ENCODE data around the gene PPP2R1A. TPM values are rescaled to one million over a fixed set of nuclear protein-coding genes. Genes with fewer than 3 reads are reported as not detected.

The PPP2R1A gene
- total RNA-seq: 100 to 1,000 TPM in 5 of 6 donors, 10 to 100 TPM in 1; 90.1 to 214 (median 177) TPM

- WGBS, 2 donors: 0 to 2% methylated on average over 9 to 28 of the region's 70 CpGs
- H3K27ac ChIP-seq: peak within 1 kb of the TSS; percentile 97 to 100 (median 98)
- no peaks in the 10 kb centered on the region for H3K27me3 ChIP-seq
- peaks cover 34 to 46% (median 38%) of the 10 kb centered on the region in 4 donors for H3K4me1 ChIP-seq
- peak; percentile 98 to 100 for DNase-seq
- H3K9me3 ChIP-seq: no peaks in the 10 kb centered on the region
- TF ChIP-seq EP300 (IDR thresholded peaks at IDR 0.05): no peak
- TF ChIP-seq POLR2AphosphoS5 (IDR thresholded peaks at IDR 0.05): peak; percentile 78 to 94
- peak; percentile 40 to 94 (median 73) for TF ChIP-seq POLR2A (IDR thresholded peaks at IDR 0.05)
- TF ChIP-seq CTCF (IDR thresholded peaks at IDR 0.05): peak in 1 of 6 experiments; percentile 46
- ATAC-seq (ENCODE audit: low FRiP score in 2 of 2): peak; percentile 96 to 98
- peaks cover 0 to 16% (median 0%) of the 10 kb centered on the region in 4 donors for H3K36me3 ChIP-seq
- H3K4me3 ChIP-seq: peak within 1 kb of the TSS; percentile 59 to 86 (median 72)
Observed at GRCh38 chr19:52189735-52190486, at the start of gene PPP2R1A. Gene PPP2R1A, plus strand, starts transcription at chr19:52190052. Its CDS starts 45 bp downstream, at chr19:52190097.

GRCh38 chr19:52141203-52141602, 48.6 kb upstream of the PPP2R1A start:
- ATAC-seq (ENCODE audit: low FRiP score in 2 of 2): no peak
- H3K27ac ChIP-seq: no peak overlapping the region

GRCh38 chr19:52142001-52142595, 47.8 kb upstream of the PPP2R1A start:
- no peaks in the 10 kb centered on the region for H3K36me3 ChIP-seq
- no peak overlapping the region for H3K27ac ChIP-seq
- peaks cover 0 to 13% (median 4%) of the 10 kb centered on the region in 4 donors for H3K9me3 ChIP-seq
- 89 to 90% methylated on average over 3 of the region's 3 CpGs for WGBS, 2 donors
- H3K4me1 ChIP-seq: peaks cover 13 to 20% (median 16%) of the 10 kb centered on the region in 4 donors
- TF ChIP-seq CTCF (IDR thresholded peaks at IDR 0.05): no peak
- TF ChIP-seq EP300 (IDR thresholded peaks at IDR 0.05): no peak
- TF ChIP-seq POLR2AphosphoS5 (IDR thresholded peaks at IDR 0.05): no peak
- TF ChIP-seq POLR2A (IDR thresholded peaks at IDR 0.05): no peak
- ATAC-seq (ENCODE audit: low FRiP score in 2 of 2) (no peak), DNase-seq (no peak)
- H3K4me3 ChIP-seq: no peak overlapping the region
- no peaks in the 10 kb centered on the region for H3K27me3 ChIP-seq

More at GRCh38 chr19:52141203-52141602, 48.6 kb upstream of the PPP2R1A start:
- H3K4me3 ChIP-seq: no peak overlapping the region
- H3K4me1 ChIP-seq: peaks cover 13 to 20% (median 16%) of the 10 kb centered on the region in 4 donors
- TF ChIP-seq POLR2AphosphoS5 (IDR thresholded peaks at IDR 0.05): no peak
- TF ChIP-seq POLR2A (IDR thresholded peaks at IDR 0.05): no peak
- TF ChIP-seq CTCF (IDR thresholded peaks at IDR 0.05): no peak
- no peaks in the 10 kb centered on the region for H3K36me3 ChIP-seq
- H3K9me3 ChIP-seq: peaks cover 0 to 7% (median 3%) of the 10 kb centered on the region in 4 donors
- no peaks in the 10 kb centered on the region for H3K27me3 ChIP-seq
- WGBS, 2 donors: 87 to 90% methylated on average over 2 of the region's 2 CpGs
- no peak for DNase-seq

GRCh38 chr19:52148256-52148655, 41.6 kb upstream of the PPP2R1A start:
- no peak for ATAC-seq (ENCODE audit: low FRiP score in 2 of 2)

More at GRCh38 chr19:52148256-52148655, 41.6 kb upstream of the PPP2R1A start:
- TF ChIP-seq CTCF (IDR thresholded peaks at IDR 0.05) (no peak), POLR2A (IDR thresholded peaks at IDR 0.05) (no peak), EP300 (IDR thresholded peaks at IDR 0.05) (no peak), POLR2AphosphoS5 (IDR thresholded peaks at IDR 0.05) (no peak)
- H3K4me3 ChIP-seq: no peak overlapping the region
- no peaks in the 10 kb centered on the region for H3K36me3 ChIP-seq
- no peaks in the 10 kb centered on the region for H3K27me3 ChIP-seq
- DNase-seq: no peak
- no peak overlapping the region for H3K27ac ChIP-seq
- H3K9me3 ChIP-seq: peaks cover 4 to 46% (median 28%) of the 10 kb centered on the region in 4 donors
- H3K4me1 ChIP-seq: no peaks in the 10 kb centered on the region

All from upper lobe of left lung (tissue), 6 donors.